T-cell (primary cell): ENCODE measurements around the gene UROC1. TPM values are rescaled to one million over a fixed set of nuclear protein-coding genes. Genes with fewer than 3 reads are reported as not detected.

Experiments
- ATAC-seq, 4 experiments: fragments of 200-7000 bp in 3 of 4; fragments of 150-1000 bp in 1 of 4; cut with Tn5 transposase; replicated peaks in 1 of 4; 1 replicate in 3 of 4; 2 replicates in 1 of 4; pipeline ENCODE4 v1.10.0; 2021; ENCODE audit warnings: moderate library complexity in 3 of 4, mild to moderate bottlenecking in 2 of 4, moderate number of reproducible peaks in 1 of 4
- CTCF ChIA-PET, 2 donors: fragments of 300-600 bp; sonication (Branson Sonifier 250); formaldehyde crosslinking; loops; one replicate each; lab custom pipeline; 2022; ENCODE audit warnings: antibody characterized with exemption in 2 of 2; lab: Charles Lee
- POLR2A ChIA-PET, 2 donors: fragments of 300-600 bp; sonication (Branson Sonifier 250); formaldehyde crosslinking; loops; one replicate each; lab custom pipeline; 2022; ENCODE audit warnings: antibody characterized with exemption in 2 of 2; lab: Charles Lee
- DNase-seq, 35 experiments: peaks; one replicate each; pipeline versions ENCODE4 v3.0.0 to v3.0.0-alpha.2; 2013 to 2023
- H3K27ac ChIP-seq: one replicate; pipeline ENCODE4 v1.5.1; 2013; ENCODE audit warnings: low read length
- H3K27me3 ChIP-seq, 2 experiments: replicated peaks in 1 of 2; 1 replicate in 1 of 2; 2 replicates in 1 of 2; pipeline versions ENCODE4 v1.6.1 to v1.7.0; 2013; ENCODE audit warnings: low read length in 1 of 2, mixed read lengths in 1 of 2; ENCODE audit not compliant: control insufficient read depth in 2 of 2, insufficient read depth in 2 of 2; ENCODE audit errors: extremely low read depth in 1 of 2
- H3K36me3 ChIP-seq, 2 donors: 1 replicate in 1 of 2; 2 replicates in 1 of 2; pipeline versions ENCODE4 v1.6.1 to v1.7.0; 2013; ENCODE audit warnings: low read length in 1 of 2; ENCODE audit not compliant: control insufficient read depth in 2 of 2, insufficient read depth in 1 of 2; ENCODE audit errors: extremely low read depth in 1 of 2
- H3K4me1 ChIP-seq, 2 experiments: 1 replicate in 1 of 2; 2 replicates in 1 of 2; pipeline versions ENCODE4 v1.6.1 to v1.7.0; 2013; ENCODE audit warnings: low read length in 2 of 2, mixed read lengths in 1 of 2; ENCODE audit not compliant: insufficient read depth in 2 of 2, control insufficient read depth in 1 of 2; ENCODE audit errors: extremely low read depth in 1 of 2
- H3K4me3 ChIP-seq, 2 donors: 1 replicate in 1 of 2; 2 replicates in 1 of 2; pipeline versions ENCODE4 v1.5.1 to v1.7.0; 2013; ENCODE audit warnings: mild to moderate bottlenecking in 2 of 2, low read length in 1 of 2, moderate library complexity in 1 of 2; ENCODE audit not compliant: control insufficient read depth in 1 of 2; ENCODE audit errors: extremely low read depth in 1 of 2
- H3K9me3 ChIP-seq: 2 replicates; pipeline ENCODE4 v1.7.0; 2013
- H3K27ac Mint-ChIP-seq, 2 donors: one replicate each; pipeline ENCODE4 v1.8.0; 2020 to 2021; ENCODE audit warnings: mild to moderate bottlenecking in 2 of 2, mixed read lengths in 2 of 2
- H3K27me3 Mint-ChIP-seq, 2 donors: one replicate each; pipeline ENCODE4 v1.8.0; 2021 to 2022; ENCODE audit warnings: mixed read lengths in 2 of 2
- H3K36me3 Mint-ChIP-seq: one replicate; pipeline ENCODE4 v1.8.0; 2021; ENCODE audit warnings: mixed read lengths
- H3K4me1 Mint-ChIP-seq, 3 donors: one replicate each; pipeline ENCODE4 v1.8.0; 2020 to 2022; ENCODE audit warnings: mixed read lengths in 3 of 3, mild to moderate bottlenecking in 1 of 3
- H3K4me3 Mint-ChIP-seq, 3 donors: one replicate each; pipeline ENCODE4 v1.8.0; 2020 to 2022; ENCODE audit warnings: mild to moderate bottlenecking in 3 of 3, mixed read lengths in 3 of 3, moderate library complexity in 3 of 3
- H3K9me3 Mint-ChIP-seq, 3 donors: one replicate each; pipeline ENCODE4 v1.8.0; 2020 to 2022; ENCODE audit warnings: mixed read lengths in 3 of 3
- WGBS: methylation state at CpG from one replicate; pipeline ENCODE4 v1.1.5; 2013; ENCODE audit warnings: missing lambda C conversion rate; ENCODE audit not compliant: insufficient coverage; 5-methylcytosine and 5-hydroxymethylcytosine counted together
- total RNA-seq, 35 experiments: library from RNA in 6 of 35; stranded (reverse) in 6 of 35; fragments of 120-200 nt in 1 of 35; gene quantifications; one replicate each; pipeline versions ENCODE4 v1.2.1 to v1.2.4 and lab custom pipeline; 2013 to 2026

UROC1 gene
- total RNA-seq, 5 donors from 2014 or later (not counting 1 experiment from before 2014, with no cell fraction given), result 0.09 TPM; not detected in 4

- ATAC-seq (peak in 1 of 4 experiments; percentile 18), DNase-seq (no peak)
- ChIA-PET CTCF (no interaction called here), POLR2A (no interaction called here)
- no peaks in the 10 kb centered on the region for H3K4me1 ChIP-seq
- H3K4me3 Mint-ChIP-seq, result no peak overlapping the region
- H3K4me3 ChIP-seq, result no peak overlapping the region
- H3K4me1 Mint-ChIP-seq, result peaks cover 6 to 20% (median 12%) of the 10 kb centered on the region in 3 donors
- no peaks in the 10 kb centered on the region for H3K27me3 Mint-ChIP-seq
- no peak overlapping the region for H3K27ac Mint-ChIP-seq
- no peak overlapping the region for H3K27ac ChIP-seq
- H3K27me3 ChIP-seq, result no peaks in the 10 kb centered on the region
- H3K36me3 ChIP-seq, result peaks cover 15 to 75% of the 10 kb centered on the region in 2 donors
- no peaks in the 10 kb centered on the region for H3K9me3 Mint-ChIP-seq
- WGBS, result 50% methylated on average over 2 of the region's 4 CpGs
- peaks cover 57% of the 10 kb centered on the region for H3K36me3 Mint-ChIP-seq
- H3K9me3 ChIP-seq, result no peaks in the 10 kb centered on the region
These were observed 61.4 kb downstream of the UROC1 start for GRCh38 chr3:126456211-126456610.

GRCh38 chr3:126454437-126455198, 63.0 kb downstream of the UROC1 start:
- POLR2A ChIA-PET, result no interaction called here
- H3K27ac Mint-ChIP-seq, result no peak overlapping the region
- ATAC-seq, result no peak

GRCh38 chr3:126454025-126454424, 63.5 kb downstream of the UROC1 start:
- no peaks in the 10 kb centered on the region for H3K9me3 ChIP-seq
- H3K4me3 ChIP-seq, result no peak overlapping the region
- POLR2A ChIA-PET, result no interaction called here
- Mint-ChIP-seq H3K27me3 (no peaks in the 10 kb centered on the region), H3K36me3 (peaks cover 53% of the 10 kb centered on the region), H3K27ac (no peak overlapping the region), H3K4me1 (peaks cover 9 to 16% (median 11%) of the 10 kb centered on the region in 3 donors), H3K9me3 (no peaks in the 10 kb centered on the region), H3K4me3 (no peak overlapping the region)
- H3K4me1 ChIP-seq, result no peaks in the 10 kb centered on the region
- H3K36me3 ChIP-seq, result peaks cover 10 to 71% of the 10 kb centered on the region in 2 donors
- no peaks in the 10 kb centered on the region for H3K27me3 ChIP-seq
- no peak for ATAC-seq
- CTCF ChIA-PET, result no interaction called here
- no peak for DNase-seq
- no CpG with 5 or more reads among the region's 1 CpG for WGBS
- no peak overlapping the region for H3K27ac ChIP-seq

More at GRCh38 chr3:126454437-126455198, 63.0 kb downstream of the UROC1 start:
- 90% methylated on average over 2 of the region's 6 CpGs for WGBS
- no peak for DNase-seq
- Histone ChIP-seq H3K9me3 (no peaks in the 10 kb centered on the region), H3K27ac (no peak overlapping the region), H3K4me1 (no peaks in the 10 kb centered on the region), H3K4me3 (no peak overlapping the region), H3K36me3 (peaks cover 15 to 75% of the 10 kb centered on the region in 2 donors), H3K27me3 (no peaks in the 10 kb centered on the region)
- no peaks in the 10 kb centered on the region for H3K27me3 Mint-ChIP-seq
- H3K4me3 Mint-ChIP-seq, result no peak overlapping the region
- H3K4me1 Mint-ChIP-seq, result peaks cover 9 to 17% (median 11%) of the 10 kb centered on the region in 3 donors
- H3K36me3 Mint-ChIP-seq, result peaks cover 55% of the 10 kb centered on the region
- H3K9me3 Mint-ChIP-seq, result no peaks in the 10 kb centered on the region
- CTCF ChIA-PET, result no interaction called here

- ATAC-seq, result no peak
- Histone ChIP-seq H3K4me3 (no peak overlapping the region), H3K36me3 (peaks cover 9 to 68% of the 10 kb centered on the region in 2 donors), H3K4me1 (no peaks in the 10 kb centered on the region), H3K27me3 (no peaks in the 10 kb centered on the region), H3K9me3 (no peaks in the 10 kb centered on the region), H3K27ac (no peak overlapping the region)
- Mint-ChIP-seq H3K27me3 (no peaks in the 10 kb centered on the region), H3K4me1 (peaks cover 6 to 11% (median 11%) of the 10 kb centered on the region in 3 donors), H3K27ac (no peak overlapping the region), H3K36me3 (peaks cover 42% of the 10 kb centered on the region), H3K4me3 (no peak overlapping the region), H3K9me3 (no peaks in the 10 kb centered on the region)
- no peak for DNase-seq
- no CpG with 5 or more reads among the region's 9 CpGs for WGBS
- CTCF ChIA-PET, result interaction anchor here in 1 of 2 donors (0.7 kb wide), 1 partner anchor 38 kb away, joined by 3 read pairs; no protein-coding TSS in a partner anchor
- POLR2A ChIA-PET, result no interaction called here
These were observed 65.4 kb downstream of the UROC1 start for GRCh38 chr3:126452213-126452612.

GRCh38 chr3:126451511-126451910, 66.1 kb downstream of the UROC1 start:
- no peak for ATAC-seq
- WGBS, result 95% methylated on average over 11 of the region's 12 CpGs
- Mint-ChIP-seq H3K4me3 (no peak overlapping the region), H3K9me3 (no peaks in the 10 kb centered on the region), H3K27me3 (no peaks in the 10 kb centered on the region), H3K27ac (no peak overlapping the region), H3K36me3 (peaks cover 39% of the 10 kb centered on the region), H3K4me1 (peaks cover 4 to 11% (median 6%) of the 10 kb centered on the region in 3 donors)
- Histone ChIP-seq H3K27me3 (no peaks in the 10 kb centered on the region), H3K36me3 (peaks cover 9 to 62% of the 10 kb centered on the region in 2 donors), H3K4me3 (no peak overlapping the region), H3K27ac (no peak overlapping the region), H3K9me3 (no peaks in the 10 kb centered on the region), H3K4me1 (no peaks in the 10 kb centered on the region)
- ChIA-PET CTCF (interaction anchor here in 1 of 2 donors (0.8 kb wide), 1 partner anchor 11 kb away, joined by 3 read pairs; no protein-coding TSS in a partner anchor), POLR2A (no interaction called here)
- DNase-seq, result no peak

GRCh38 chr3:126450744-126451143, 66.8 kb downstream of the UROC1 start:
- no peaks in the 10 kb centered on the region for H3K27me3 Mint-ChIP-seq
- H3K4me1 ChIP-seq, result no peaks in the 10 kb centered on the region
- H3K27ac Mint-ChIP-seq, result no peak overlapping the region
- DNase-seq (no peak), ATAC-seq (no peak)
- H3K4me3 ChIP-seq, result no peak overlapping the region
- CTCF ChIA-PET, result interaction anchor here in 1 of 2 donors (0.6 kb wide), 1 partner anchor 852 kb away, joined by 3 read pairs; no protein-coding TSS in a partner anchor
- H3K36me3 Mint-ChIP-seq, result peaks cover 44% of the 10 kb centered on the region
- H3K27ac ChIP-seq, result no peak overlapping the region
- H3K4me3 Mint-ChIP-seq, result no peak overlapping the region
- H3K9me3 Mint-ChIP-seq, result no peaks in the 10 kb centered on the region
- H3K36me3 ChIP-seq, result peaks cover 9 to 54% of the 10 kb centered on the region in 2 donors
- POLR2A ChIA-PET, result no interaction called here
- no peaks in the 10 kb centered on the region for H3K27me3 ChIP-seq
- WGBS, result 87% methylated on average over 2 of the region's 3 CpGs
- no peaks in the 10 kb centered on the region for H3K9me3 ChIP-seq
- H3K4me1 Mint-ChIP-seq, result peaks cover 4 to 16% (median 4%) of the 10 kb centered on the region in 3 donors
